VCaP (cell line): Measurements from ENCODE around the gene MUC5AC.
"Not testable (repeated sequence)": the region's sequence is repeated elsewhere in the genome, so short reads cannot be mapped to it uniquely, and the experiment has no call there.

Experiments
- H3K27ac ChIP-seq: fragments of 450-650 bp; 2 replicates; pipeline ENCODE4 v1.5.1; 2017
- CTCF ChIP-seq: fragments of 450-650 bp; conservative IDR thresholded peaks from 2 replicates; pipeline ENCODE4 v1.5.1; 2017; ENCODE audit warnings: mild to moderate bottlenecking, moderate library complexity

The MUC5AC gene

GRCh38 chr11:1180947-1181391 lies 23.2 kb downstream of the MUC5AC start:
- no peak for TF ChIP-seq CTCF
- no peak overlapping the region for H3K27ac ChIP-seq

GRCh38 chr11:1181420-1181819 lies 23.7 kb downstream of the MUC5AC start:
- no peak for TF ChIP-seq CTCF
- H3K27ac ChIP-seq: no peak overlapping the region

- no peak for TF ChIP-seq CTCF
- H3K27ac ChIP-seq: no peak overlapping the region
Observed at GRCh38 chr11:1181853-1182535, 24.2 kb downstream of the MUC5AC start.

GRCh38 chr11:1184139-1184538 lies 26.4 kb downstream of the MUC5AC start:
- not testable (repeated sequence) for H3K27ac ChIP-seq

- not testable (repeated sequence) for H3K27ac ChIP-seq
Observed at GRCh38 chr11:1188451-1189130, 30.8 kb downstream of the MUC5AC start.

- not testable (repeated sequence) for H3K27ac ChIP-seq
Observed at GRCh38 chr11:1189816-1190215, 32.1 kb downstream of the MUC5AC start.

GRCh38 chr11:1191786-1192470 lies 34.2 kb downstream of the MUC5AC start:
- not testable (repeated sequence) for H3K27ac ChIP-seq

GRCh38 chr11:1192741-1193325 lies 35.1 kb downstream of the MUC5AC start:
- H3K27ac ChIP-seq: no peak overlapping the region
- no peak for TF ChIP-seq CTCF

GRCh38 chr11:1193326-1194230 lies 35.8 kb downstream of the MUC5AC start:
- no peak overlapping the region for H3K27ac ChIP-seq
- TF ChIP-seq CTCF: no peak
